Activated T-helper 1 cell treated with anti-CD3 and anti-CD28 coated beads, Interleukin-12 subunit alpha, Interleukin-12 subunit beta, Interleukin-2, Interleukin-4 antibody, amounts not matched to agents 30 ng/mL and 10 ng/mL and 1 ng/mL, durations not matched to agents 14 hours and 24 hours and 36 hours (primary cell): ENCODE data around the gene PATZ1. TPM values are rescaled to one million over a fixed set of nuclear protein-coding genes. Genes with fewer than 3 reads are reported as not detected.
"Not testable (repeated sequence)": the region's sequence is repeated elsewhere in the genome, so short reads cannot be mapped to it uniquely, and the experiment has no call there.

Source experiments
- DNase-seq: peaks from one replicate; pipeline ENCODE4 v3.0.0; 2021; ENCODE audit warnings: low spot score
- H3K27ac Mint-ChIP-seq: one replicate; pipeline ENCODE4 v1.8.0; 2021; ENCODE audit warnings: mild to moderate bottlenecking, mixed read lengths
- H3K27me3 Mint-ChIP-seq: one replicate; pipeline ENCODE4 v1.8.0; 2022; ENCODE audit warnings: mild to moderate bottlenecking, moderate library complexity, mixed read lengths; ENCODE audit not compliant: insufficient read depth
- H3K36me3 Mint-ChIP-seq: one replicate; pipeline ENCODE4 v1.8.0; 2021; ENCODE audit warnings: low read depth, mixed read lengths
- H3K4me1 Mint-ChIP-seq: one replicate; pipeline ENCODE4 v1.8.0; 2021; ENCODE audit warnings: low read depth, mixed read lengths
- H3K4me3 Mint-ChIP-seq: one replicate; pipeline ENCODE4 v1.8.0; 2021; ENCODE audit warnings: mild to moderate bottlenecking, moderate library complexity, mixed read lengths
- H3K9me3 Mint-ChIP-seq: one replicate; pipeline ENCODE4 v1.8.0; 2021; ENCODE audit warnings: mixed read lengths
- intact Hi-C: fragments of 100-400 bp; cut with micrococcal nuclease; formaldehyde crosslinking; loops from one replicate; pipeline ENCODE4 v1.15.1; 2024
- total RNA-seq: library from RNA; stranded (reverse); gene quantifications from 2 replicates; pipeline ENCODE4 v1.2.3, GENCODE V29; 2022

PATZ1 gene
- total RNA-seq, 1 donor from 2014 or later: 29.5 TPM

DNA sequence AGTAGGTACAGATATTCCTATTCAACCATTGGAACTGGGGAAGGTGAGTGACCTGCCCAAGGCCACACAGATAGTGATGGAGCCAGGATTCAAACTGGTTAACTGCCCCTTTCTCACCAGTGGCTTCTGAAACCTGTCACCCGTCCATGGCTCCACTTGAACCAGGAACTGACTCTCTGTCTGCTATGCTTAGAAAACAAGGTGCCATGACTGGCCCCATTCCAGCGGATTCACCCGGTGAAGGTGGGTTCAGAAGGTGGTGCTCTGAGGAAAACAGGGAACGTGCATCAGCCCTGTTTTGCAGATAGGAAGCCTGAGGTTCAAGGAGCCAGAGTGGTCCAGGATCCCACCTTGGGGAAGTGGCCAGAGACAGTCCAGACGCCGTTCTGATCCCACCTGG lies 2.6 kb upstream of the PATZ1 start:
- DNase-seq: no peak
- H3K9me3 Mint-ChIP-seq: no peaks in the 10 kb centered on the region
- peaks cover 12% of the 10 kb centered on the region for H3K36me3 Mint-ChIP-seq
- intact Hi-C loops: loop anchor here (5.0 kb wide), 2 partner anchors 186 to 404 kb away; partner anchors contain the start of genes DEPDC5, PRR14L and RNF185
- H3K27ac Mint-ChIP-seq: no peak overlapping the region
- H3K27me3 Mint-ChIP-seq: no peaks in the 10 kb centered on the region
- H3K4me1 Mint-ChIP-seq: peaks cover 18% of the 10 kb centered on the region
- H3K4me3 Mint-ChIP-seq: no peak overlapping the region

DNA sequence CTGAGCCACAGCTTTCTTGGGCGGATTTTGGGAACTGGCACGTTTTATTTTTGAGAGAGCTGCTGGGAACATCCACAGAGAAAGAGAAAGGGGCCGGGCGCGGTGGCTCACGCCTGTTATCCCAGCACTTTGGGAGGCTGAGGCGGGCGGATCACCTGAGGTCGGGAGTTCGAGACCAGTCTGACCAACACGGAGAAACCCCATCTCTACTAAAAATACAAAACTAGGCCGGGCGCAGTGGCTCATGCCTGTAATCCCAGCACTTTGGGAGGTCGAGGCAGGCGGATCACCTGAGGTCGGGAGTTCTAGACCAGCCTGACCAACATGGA lies 1.8 kb upstream of the PATZ1 start:
- not testable (repeated sequence) for H3K27me3 Mint-ChIP-seq, DNase-seq, H3K9me3 Mint-ChIP-seq, H3K27ac Mint-ChIP-seq
- peaks cover 20% of the 10 kb centered on the region for H3K36me3 Mint-ChIP-seq
- H3K4me3 Mint-ChIP-seq: peak overlapping the region; percentile 85
- H3K4me1 Mint-ChIP-seq: peaks cover 26% of the 10 kb centered on the region
- intact Hi-C loops: loop anchor here (5.0 kb wide), 2 partner anchors 186 to 404 kb away; partner anchors contain the start of genes DEPDC5, PRR14L and RNF185

DNA sequence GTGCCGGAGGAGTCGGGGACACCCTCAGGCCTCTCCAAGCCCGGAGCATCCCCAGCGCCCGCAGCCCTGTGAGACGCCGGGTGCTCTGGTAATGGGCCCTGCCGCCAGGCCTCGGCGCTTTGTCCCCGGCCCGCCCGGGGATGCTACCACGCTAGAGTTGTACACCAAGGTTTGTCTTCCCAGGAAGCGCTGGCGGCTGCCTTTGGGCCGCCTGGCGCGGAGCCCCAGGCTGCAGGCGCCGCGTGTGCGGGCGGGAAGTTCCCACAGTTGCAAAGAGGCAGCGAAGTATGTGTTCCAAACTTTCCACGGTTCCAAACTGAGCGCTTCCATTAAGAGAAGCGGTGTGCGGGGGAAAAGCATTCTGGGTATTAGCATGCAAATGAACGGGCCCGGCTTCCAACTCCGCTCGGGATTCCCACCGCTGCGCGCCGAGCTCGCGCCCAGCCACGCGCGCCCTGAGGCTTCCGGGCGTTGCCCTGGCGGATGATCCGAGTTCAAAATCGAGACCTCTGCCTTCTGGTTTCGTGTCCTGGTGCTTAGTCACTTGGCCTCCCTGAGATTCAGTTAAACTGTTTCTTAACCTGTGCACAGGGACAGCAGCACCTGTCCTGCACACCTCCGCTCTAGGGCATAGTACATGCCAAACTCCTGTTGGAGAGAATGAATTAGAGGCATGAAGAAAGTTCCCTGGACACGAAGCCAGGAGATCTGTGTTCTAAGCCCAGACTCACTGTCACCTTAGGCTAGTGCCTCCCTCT lies 1.3 kb upstream of the PATZ1 start:
- Mint-ChIP-seq H3K36me3 (peaks cover 23% of the 10 kb centered on the region), H3K4me1 (peaks cover 32% of the 10 kb centered on the region), H3K4me3 (peak overlapping the region; percentile 85), H3K27ac (peak overlapping the region; percentile 79), H3K27me3 (no peaks in the 10 kb centered on the region), H3K9me3 (no peaks in the 10 kb centered on the region)
- intact Hi-C loops: loop anchor here (2.0 to 5.0 kb wide), 3 partner anchors 141 to 405 kb away; partner anchors contain the start of genes DEPDC5, EIF4ENIF1, PRR14L and RNF185
- peak; percentile 48 for DNase-seq

DNA sequence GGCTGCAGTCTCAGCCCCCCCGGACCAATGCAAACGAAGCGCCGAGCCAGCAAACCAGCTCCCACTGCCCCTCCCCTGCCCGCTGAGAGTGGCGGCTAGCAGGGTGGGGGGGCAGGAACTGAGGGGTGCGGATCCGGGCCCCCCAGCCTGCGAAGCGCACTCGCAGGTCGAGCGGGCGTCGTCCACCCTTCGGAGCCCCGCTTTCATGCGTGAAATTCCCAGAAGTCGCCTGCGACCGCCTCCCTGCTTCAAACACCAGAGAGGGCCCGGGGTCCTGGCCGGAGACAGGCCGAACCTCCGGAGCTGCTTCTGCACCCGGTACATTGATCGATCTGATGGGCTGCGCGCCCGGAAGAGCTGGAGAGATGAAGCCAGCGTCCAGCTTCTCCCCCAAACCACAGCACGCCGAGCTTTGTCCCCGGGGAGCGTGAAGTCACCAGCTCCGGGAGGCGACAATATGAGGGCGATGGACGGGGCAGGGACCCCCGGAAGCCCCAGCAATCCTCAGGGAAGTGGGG lies 646 bp upstream of the PATZ1 start:
- Mint-ChIP-seq H3K36me3 (peaks cover 30% of the 10 kb centered on the region), H3K4me3 (peak overlapping the region; percentile 85), H3K4me1 (peaks cover 37% of the 10 kb centered on the region), H3K27me3 (no peaks in the 10 kb centered on the region), H3K9me3 (no peaks in the 10 kb centered on the region), H3K27ac (peak overlapping the region; percentile 76)
- DNase-seq: peak; percentile 28
- intact Hi-C loops: loop anchor here (1.0 to 5.0 kb wide), 4 partner anchors 53 to 406 kb away; partner anchors contain the start of genes DEPDC5, DRG1, EIF4ENIF1 and PRR14L

DNA sequence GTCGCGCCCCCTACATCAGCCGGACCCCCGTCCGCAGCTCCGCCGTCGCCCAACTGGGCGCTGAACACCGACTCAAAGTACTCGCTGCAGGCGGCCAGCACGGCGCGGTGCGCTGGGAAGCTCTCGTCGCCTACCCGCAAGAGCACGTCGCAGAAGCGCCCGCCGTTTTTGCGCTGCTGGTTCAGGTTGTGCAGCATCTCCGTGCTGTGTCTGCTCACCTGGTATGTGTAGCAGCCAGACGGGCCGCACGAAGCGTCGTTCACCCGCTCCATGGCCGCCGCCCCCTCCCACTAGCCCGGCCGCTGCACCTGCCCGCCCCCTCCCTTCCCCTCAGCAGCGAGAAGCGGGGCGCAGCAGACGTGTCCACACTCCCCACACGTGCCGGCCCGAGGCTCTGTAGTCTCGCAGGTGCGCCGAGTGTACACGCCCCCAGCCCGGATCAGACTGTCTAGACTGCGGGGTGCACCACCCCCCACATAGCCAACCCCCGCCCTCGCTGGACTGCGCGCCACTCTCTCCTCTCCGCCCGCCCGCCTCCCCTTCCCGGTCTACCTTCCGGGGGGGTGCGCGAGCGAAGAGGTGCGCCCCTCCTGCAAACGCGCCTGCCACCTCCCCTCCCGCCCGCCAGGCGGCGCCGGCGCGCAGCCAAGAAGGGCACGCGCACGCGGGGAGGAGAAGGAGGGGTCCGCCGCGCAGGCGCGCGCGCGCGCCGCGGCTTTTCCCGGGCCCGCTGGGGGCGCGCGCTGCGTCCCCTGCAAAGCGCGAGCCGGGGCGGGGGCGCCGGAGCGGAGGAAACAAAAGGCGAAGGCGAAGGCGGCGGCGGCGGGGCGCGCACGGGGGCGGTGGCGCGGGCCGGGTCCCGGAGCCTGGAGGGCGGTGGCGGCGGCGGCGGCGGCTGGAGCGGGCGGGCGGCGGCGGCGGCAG lies 553 bp downstream of the PATZ1 start:
- intact Hi-C loops: loop anchor here (1.0 to 5.0 kb wide), 7 partner anchors 54 to 407 kb away; partner anchors contain the start of genes DEPDC5, DRG1, EIF4ENIF1 and LIMK2
- H3K9me3 Mint-ChIP-seq: no peaks in the 10 kb centered on the region
- H3K36me3 Mint-ChIP-seq: peaks cover 38% of the 10 kb centered on the region
- peaks cover 48% of the 10 kb centered on the region for H3K4me1 Mint-ChIP-seq
- peak overlapping the region; percentile 89 for H3K27ac Mint-ChIP-seq
- peak overlapping the region; percentile 87 for H3K4me3 Mint-ChIP-seq
- H3K27me3 Mint-ChIP-seq: no peaks in the 10 kb centered on the region
- peak; percentile 85 for DNase-seq

DNA sequence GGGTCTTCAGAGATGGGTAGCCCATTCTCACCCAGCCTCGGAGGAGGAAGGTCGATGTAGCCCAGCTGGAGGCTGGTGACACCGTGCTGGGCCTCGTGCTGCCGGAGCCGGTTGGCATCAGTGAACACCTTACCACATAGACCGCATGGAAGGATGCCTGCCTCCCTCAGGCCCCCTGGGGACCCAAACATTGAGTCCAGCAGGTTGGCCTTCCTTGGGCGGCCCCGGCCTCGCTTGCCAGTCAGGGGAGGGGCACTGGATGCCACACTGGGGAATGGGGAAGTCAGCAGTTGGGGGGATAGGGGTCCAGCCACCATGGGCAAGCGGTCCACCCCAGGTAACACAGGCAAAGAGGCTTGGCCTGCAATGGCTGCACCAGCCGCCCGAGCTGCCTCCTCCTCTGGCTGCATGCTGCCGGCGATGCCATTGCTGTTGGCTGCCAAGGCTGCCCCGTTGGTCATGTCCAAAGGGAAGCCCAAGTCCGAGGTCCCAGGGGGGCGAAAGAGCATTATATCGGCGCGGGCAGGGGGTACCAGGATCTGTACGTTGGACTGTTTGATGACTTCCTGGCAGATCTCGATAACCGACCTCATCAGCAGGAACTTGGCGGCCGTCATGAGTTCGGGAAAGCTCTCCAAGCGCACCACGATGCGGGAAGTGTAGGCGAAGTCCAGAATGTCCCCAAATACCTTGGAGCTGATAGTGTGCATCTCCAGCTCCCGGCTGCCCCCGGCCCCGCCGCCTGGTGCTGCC lies 1.4 kb downstream of the PATZ1 start:
- Mint-ChIP-seq H3K4me1 (peaks cover 56% of the 10 kb centered on the region), H3K4me3 (peak overlapping the region; percentile 87), H3K36me3 (peaks cover 42% of the 10 kb centered on the region), H3K9me3 (no peaks in the 10 kb centered on the region), H3K27ac (peak overlapping the region; percentile 89), H3K27me3 (no peaks in the 10 kb centered on the region)
- intact Hi-C loops: loop anchor here (1.0 to 5.0 kb wide), 5 partner anchors 54 to 408 kb away; partner anchors contain the start of genes DEPDC5, LIMK2, PRR14L and RNF185
- DNase-seq: no peak

GRCh38 chr22:31344256-31344577 lies 1.9 kb downstream of the PATZ1 start:
- Mint-ChIP-seq H3K4me1 (peaks cover 59% of the 10 kb centered on the region), H3K4me3 (peak overlapping the region; percentile 87), H3K36me3 (peaks cover 44% of the 10 kb centered on the region), H3K27me3 (no peaks in the 10 kb centered on the region), H3K27ac (peak overlapping the region; percentile 89), H3K9me3 (no peaks in the 10 kb centered on the region)
- intact Hi-C loops: no loop called here
- peak; percentile 19 for DNase-seq

- no peaks in the 10 kb centered on the region for H3K27me3 Mint-ChIP-seq
These were observed 2.6 kb downstream of the PATZ1 start for GRCh38 chr22:31343235-31344191.

DNA sequence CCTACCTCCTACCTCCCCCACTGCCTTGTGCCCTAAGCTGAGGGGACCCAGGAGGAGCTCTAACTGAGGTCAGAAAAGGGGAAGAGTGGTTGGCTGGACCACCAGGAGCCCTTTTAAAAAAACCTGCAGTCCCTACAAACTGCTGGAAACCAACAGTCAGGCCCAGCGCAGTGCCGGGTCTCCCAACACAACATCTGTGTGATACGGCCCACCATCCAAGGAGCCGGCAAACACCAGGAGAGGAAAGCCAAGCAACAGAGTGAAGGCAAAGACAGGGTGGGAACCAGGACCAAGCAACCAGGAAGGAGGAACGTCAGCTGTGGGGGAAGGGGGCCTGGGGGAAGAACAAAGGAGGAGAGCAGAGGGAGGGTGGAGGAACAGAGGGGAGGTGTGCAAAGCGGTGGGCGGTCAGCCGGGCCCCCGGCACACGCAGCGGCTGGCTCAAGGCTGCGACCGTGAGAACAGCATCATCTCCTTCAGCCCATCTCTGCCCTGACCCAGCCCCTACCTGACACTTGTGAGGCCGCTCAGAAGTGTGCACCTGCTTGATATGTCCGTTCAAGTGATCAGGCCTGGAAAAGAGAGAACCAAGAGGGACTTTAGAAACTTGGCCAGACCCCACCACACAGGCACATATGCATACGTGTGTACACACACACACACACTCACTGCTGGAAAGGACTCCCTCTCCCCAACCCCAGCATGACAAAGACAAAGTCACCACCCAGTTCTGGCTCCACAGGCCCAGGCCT lies 3.6 kb downstream of the PATZ1 start:
- H3K4me1 Mint-ChIP-seq: peaks cover 64% of the 10 kb centered on the region
- peaks cover 54% of the 10 kb centered on the region for H3K36me3 Mint-ChIP-seq
- H3K27me3 Mint-ChIP-seq: no peaks in the 10 kb centered on the region
- H3K4me3 Mint-ChIP-seq: peak overlapping the region; percentile 87
- no peak for DNase-seq
- no peaks in the 10 kb centered on the region for H3K9me3 Mint-ChIP-seq
- peak overlapping the region; percentile 79 for H3K27ac Mint-ChIP-seq
- intact Hi-C loops: no loop called here

More at GRCh38 chr22:31343235-31344191, 2.6 kb downstream of the PATZ1 start:
- intact Hi-C loops: no loop called here
- Mint-ChIP-seq H3K36me3 (peaks cover 46% of the 10 kb centered on the region), H3K27ac (peak overlapping the region; percentile 89), H3K4me1 (peaks cover 62% of the 10 kb centered on the region), H3K9me3 (no peaks in the 10 kb centered on the region), H3K4me3 (peak overlapping the region; percentile 87)
- DNase-seq: no peak

DNA sequence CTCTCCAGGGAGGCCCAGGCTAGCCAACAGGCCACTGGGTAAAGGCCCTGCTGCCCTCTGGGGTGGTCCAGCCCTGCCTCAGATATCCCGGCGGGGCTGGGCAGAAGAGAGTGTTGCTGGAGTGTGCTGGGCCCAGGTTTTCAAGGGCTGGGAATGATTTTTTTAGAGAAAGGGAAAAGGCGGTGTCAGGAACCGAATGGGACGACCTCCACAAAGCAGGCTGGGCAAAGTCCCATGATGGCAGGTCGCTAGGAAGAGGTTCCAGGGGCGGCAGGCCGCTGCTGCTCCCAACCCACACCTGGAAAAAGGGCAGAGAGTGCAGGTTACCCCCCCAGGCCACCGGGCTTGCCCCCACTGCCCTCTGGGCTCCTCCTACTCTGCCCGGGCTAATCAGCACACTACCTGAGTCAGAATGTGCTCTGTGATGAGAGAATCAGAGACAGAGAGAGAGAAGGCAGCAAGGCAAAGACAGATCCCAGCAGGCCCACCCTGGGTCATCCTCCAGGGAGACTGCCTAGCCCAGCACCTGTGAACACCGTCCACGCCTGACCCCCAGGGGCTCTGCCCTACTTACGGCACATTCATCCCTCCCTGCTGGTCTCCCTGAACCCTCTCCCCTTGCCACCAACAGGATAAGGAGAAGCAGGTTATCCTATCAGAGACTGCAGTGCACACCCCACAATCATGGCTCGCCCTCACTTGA lies 4.6 kb downstream of the PATZ1 start:
- Mint-ChIP-seq H3K4me3 (peak overlapping the region; percentile 80), H3K36me3 (peaks cover 54% of the 10 kb centered on the region), H3K27me3 (no peaks in the 10 kb centered on the region), H3K9me3 (no peaks in the 10 kb centered on the region), H3K4me1 (peaks cover 70% of the 10 kb centered on the region), H3K27ac (no peak overlapping the region)
- intact Hi-C loops: no loop called here
- DNase-seq: no peak
